22Rv1 (cell line): ENCODE measurements around the gene TMEM109.

Experiments
- ZFX ChIP-seq: fragments of 450-650 bp; IDR thresholded peaks from 2 replicates; pipeline ENCODE4 v1.6.1; 2017; ENCODE audit warnings: antibody characterized with exemption, borderline replicate concordance
- TF ChIP-seq, protein P1 (sequence below): fragments of 450-650 bp; IDR thresholded peaks from 2 replicates; pipeline ENCODE4 v1.5.1; 2017; ENCODE audit warnings: mild to moderate bottlenecking

DNA sequence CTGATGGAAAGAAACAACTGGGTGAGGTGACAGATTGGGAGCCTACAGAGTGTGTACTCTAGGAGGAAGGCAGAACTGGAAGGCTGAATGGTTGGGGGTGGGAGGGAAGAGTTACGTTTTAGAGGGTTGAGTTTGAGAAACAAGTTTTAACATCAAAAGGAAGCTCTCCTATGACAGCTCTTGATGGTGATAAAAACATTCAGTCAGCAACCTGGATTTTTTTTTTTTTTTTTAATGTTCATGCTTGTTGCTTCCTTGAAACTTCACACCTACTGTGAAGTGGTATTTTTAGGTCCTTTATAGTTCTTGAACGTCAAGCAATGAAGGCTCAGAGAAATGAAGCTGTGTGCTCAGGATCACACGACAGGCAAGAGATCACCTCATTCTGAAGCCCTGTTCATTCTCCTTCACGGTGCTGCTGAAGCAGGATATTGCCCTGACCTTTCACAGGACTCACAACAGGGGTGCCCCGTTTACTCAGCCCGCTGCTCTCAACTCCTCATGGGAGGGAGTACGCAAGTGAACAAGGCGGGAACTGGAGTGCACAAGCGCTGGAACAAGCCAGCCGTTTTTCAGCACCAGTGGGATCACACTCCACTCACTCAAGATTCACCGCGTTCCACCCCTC, 1.6 kb upstream of the TMEM109 start:
- TF ChIP-seq, protein P1, sequence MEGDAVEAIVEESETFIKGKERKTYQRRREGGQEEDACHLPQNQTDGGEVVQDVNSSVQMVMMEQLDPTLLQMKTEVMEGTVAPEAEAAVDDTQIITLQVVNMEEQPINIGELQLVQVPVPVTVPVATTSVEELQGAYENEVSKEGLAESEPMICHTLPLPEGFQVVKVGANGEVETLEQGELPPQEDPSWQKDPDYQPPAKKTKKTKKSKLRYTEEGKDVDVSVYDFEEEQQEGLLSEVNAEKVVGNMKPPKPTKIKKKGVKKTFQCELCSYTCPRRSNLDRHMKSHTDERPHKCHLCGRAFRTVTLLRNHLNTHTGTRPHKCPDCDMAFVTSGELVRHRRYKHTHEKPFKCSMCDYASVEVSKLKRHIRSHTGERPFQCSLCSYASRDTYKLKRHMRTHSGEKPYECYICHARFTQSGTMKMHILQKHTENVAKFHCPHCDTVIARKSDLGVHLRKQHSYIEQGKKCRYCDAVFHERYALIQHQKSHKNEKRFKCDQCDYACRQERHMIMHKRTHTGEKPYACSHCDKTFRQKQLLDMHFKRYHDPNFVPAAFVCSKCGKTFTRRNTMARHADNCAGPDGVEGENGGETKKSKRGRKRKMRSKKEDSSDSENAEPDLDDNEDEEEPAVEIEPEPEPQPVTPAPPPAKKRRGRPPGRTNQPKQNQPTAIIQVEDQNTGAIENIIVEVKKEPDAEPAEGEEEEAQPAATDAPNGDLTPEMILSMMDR: no peak
- TF ChIP-seq ZFX: no peak
